GM18517 (cell line): ENCODE data around the gene DPPA4.
"Not testable (repeated sequence)": the region's sequence is repeated elsewhere in the genome, so short reads cannot be mapped to it uniquely, and the experiment has no call there.

Source experiments
- ATAC-seq: cut with Tn5 transposase; IDR thresholded peaks from one replicate; pipeline ENCODE4 v1.9.1; 2021; ENCODE audit warnings: mild to moderate bottlenecking, moderate library complexity; ENCODE audit not compliant: unreplicated experiment

DPPA4 gene

GRCh38 chr3:109337393-109337792 lies at the start of gene DPPA4:
Gene DPPA4 (minus strand): TSS chr3:109337546. CDS start chr3:109337517, 29 bp downstream.
- no peak for ATAC-seq

- no peak for ATAC-seq
Measured at GRCh38 chr3:109385442-109386318, 48.3 kb upstream of the DPPA4 start.

GRCh38 chr3:109384164-109384563 lies 46.8 kb upstream of the DPPA4 start:
- ATAC-seq = no peak

- no peak for ATAC-seq
Measured at GRCh38 chr3:109382588-109382987, 45.2 kb upstream of the DPPA4 start.

- no peak for ATAC-seq
Measured at GRCh38 chr3:109375975-109376374, 38.6 kb upstream of the DPPA4 start.

- ATAC-seq = not testable (repeated sequence)
Measured at GRCh38 chr3:109374434-109374833, 37.1 kb upstream of the DPPA4 start.

- no peak for ATAC-seq
Measured at GRCh38 chr3:109373933-109374332, 36.6 kb upstream of the DPPA4 start.

GRCh38 chr3:109372639-109373038 lies 35.3 kb upstream of the DPPA4 start:
- ATAC-seq = no peak

GRCh38 chr3:109369510-109369909 lies 32.2 kb upstream of the DPPA4 start:
- ATAC-seq = no peak

- no peak for ATAC-seq
Measured at GRCh38 chr3:109364088-109364487, 26.7 kb upstream of the DPPA4 start.

- ATAC-seq = no peak
Measured at GRCh38 chr3:109363634-109364033, 26.3 kb upstream of the DPPA4 start.

GRCh38 chr3:109362823-109363222 lies 25.5 kb upstream of the DPPA4 start:
- no peak for ATAC-seq

- ATAC-seq = not testable (repeated sequence)
Measured at GRCh38 chr3:109358809-109359208, 21.5 kb upstream of the DPPA4 start.

- no peak for ATAC-seq
Measured at GRCh38 chr3:109356442-109357155, 19.3 kb upstream of the DPPA4 start.

GRCh38 chr3:109355625-109356441 lies 18.5 kb upstream of the DPPA4 start:
- ATAC-seq = no peak

GRCh38 chr3:109353057-109353456 lies 15.7 kb upstream of the DPPA4 start:
- ATAC-seq = no peak

GRCh38 chr3:109351231-109351630 lies 13.9 kb upstream of the DPPA4 start:
- ATAC-seq = no peak

GRCh38 chr3:109346770-109347295 lies 9.5 kb upstream of the DPPA4 start:
- ATAC-seq = no peak

GRCh38 chr3:109346099-109346498 lies 8.8 kb upstream of the DPPA4 start:
- ATAC-seq = no peak

- no peak for ATAC-seq
Measured at GRCh38 chr3:109339714-109340648, 2.6 kb upstream of the DPPA4 start.
